Fibroblast of gingiva (primary cell): ENCODE data around the gene RUSF1.

Experiments used
- DNase-seq: peaks from one replicate; pipeline ENCODE4 v3.0.0-alpha.2; 2011; ENCODE audit warnings: low read depth

RUSF1 gene

GRCh38 chr16:31471241-31471874 is 36.8 kb downstream of the RUSF1 start:
- DNase-seq = no peak

GRCh38 chr16:31470615-31471014 is 37.6 kb downstream of the RUSF1 start:
- DNase-seq = no peak

- DNase-seq = no peak
Measured at GRCh38 chr16:31467858-31468257, 40.3 kb downstream of the RUSF1 start.

- no peak for DNase-seq
Measured at GRCh38 chr16:31467151-31467773, 40.9 kb downstream of the RUSF1 start.

GRCh38 chr16:31466381-31466841 is 41.8 kb downstream of the RUSF1 start:
- DNase-seq = no peak

- no peak for DNase-seq
Measured at GRCh38 chr16:31465788-31466370, 42.3 kb downstream of the RUSF1 start.

GRCh38 chr16:31464781-31465260 is 43.4 kb downstream of the RUSF1 start:
- DNase-seq = no peak

- DNase-seq = no peak
Measured at GRCh38 chr16:31464348-31464769, 43.8 kb downstream of the RUSF1 start.

- no peak for DNase-seq
Measured at GRCh38 chr16:31461921-31462804, 46.0 kb downstream of the RUSF1 start.

GRCh38 chr16:31461201-31461920 is 46.8 kb downstream of the RUSF1 start:
- DNase-seq = no peak

- peak; percentile 92 for DNase-seq
Measured at GRCh38 chr16:31460582-31461002, 47.6 kb downstream of the RUSF1 start.

- peak; percentile 99 for DNase-seq
Measured at GRCh38 chr16:31459687-31460581, 48.3 kb downstream of the RUSF1 start.

- peak; percentile 98 for DNase-seq
Measured at GRCh38 chr16:31458844-31459686, 49.1 kb downstream of the RUSF1 start, which contains the start of gene ARMC5. TSS of gene ARMC5 (plus strand) at chr16:31459501. CDS start at chr16:31459525, 24 bp downstream.

- DNase-seq = peak; percentile 33
Measured at GRCh38 chr16:31458073-31458843, 49.9 kb downstream of the RUSF1 start.

GRCh38 chr16:31456988-31457360 is 51.2 kb downstream of the RUSF1 start:
- no peak for DNase-seq

GRCh38 chr16:31455601-31456314 is 52.4 kb downstream of the RUSF1 start:
- DNase-seq = no peak

GRCh38 chr16:31453255-31454204 is 54.7 kb downstream of the RUSF1 start:
- peak; percentile 84 for DNase-seq
